SK-N-SH (cell line): ENCODE results near the gene CHCHD3. TPM values are rescaled to one million over a fixed set of nuclear protein-coding genes. Genes with fewer than 3 reads are reported as not detected.

Source experiments
- CTCF ChIA-PET: fragments of 300-600, 350-600 bp; formaldehyde crosslinking; extraction: SDS; loops from one replicate; lab custom pipeline; 2021; lab: Yijun Ruan, JAX
- POLR2A ChIA-PET: fragments of 350-600 bp; sonication (Branson Sonifier 250); formaldehyde crosslinking; extraction: SDS; loops from one replicate; lab custom pipeline; 2020; ENCODE audit warnings: antibody characterized with exemption, inconsistent platforms; lab: Yijun Ruan, JAX
- DNase-seq: peaks from one replicate; pipeline ENCODE4 v3.0.0; 2012
- H2AFZ ChIP-seq: fragments of 200-600 bp; sonication (generic); 2 replicates; pipeline ENCODE4 v1.8.1; 2016; ENCODE audit warnings: antibody characterized with exemption, mild to moderate bottlenecking, low read depth
- H3F3A ChIP-seq: fragments of 200-600 bp; sonication (generic); replicated peaks from 2 replicates; pipeline ENCODE3; 2016; ENCODE audit warnings: antibody characterized with exemption, mild to moderate bottlenecking; ENCODE audit not compliant: insufficient read depth
- H3K27ac ChIP-seq, 2 experiments: fragments of 200-500 bp in 1 of 2; fragments of 200-600 bp in 1 of 2; sonication (Bioruptor generic) in 1 of 2; sonication (generic), shearing (Covaris generic) in 1 of 2; 2 replicates each; pipeline versions ENCODE4 v1.5.1 to v1.6.1; 2014 to 2016; ENCODE audit warnings: low read depth in 2 of 2, inconsistent platforms in 1 of 2, low read length in 1 of 2, mild to moderate bottlenecking in 1 of 2, mixed read lengths in 1 of 2
- H3K27me3 ChIP-seq: fragments of 200-600 bp; sonication (generic), shearing (Covaris generic); 2 replicates; pipeline ENCODE4 v1.6.1; 2016; ENCODE audit warnings: mixed run types; ENCODE audit not compliant: insufficient read depth
- H3K36me3 ChIP-seq, 2 experiments: fragments of 200-500 bp in 1 of 2; fragments of 200-600 bp in 1 of 2; sonication (Bioruptor generic) in 1 of 2; sonication (generic) in 1 of 2; replicated peaks in 1 of 2; 2 replicates each; pipeline versions ENCODE3 to v1.5.1; 2014 to 2016; ENCODE audit warnings: low read length in 1 of 2, mild to moderate bottlenecking in 1 of 2; ENCODE audit not compliant: insufficient read depth in 2 of 2, control insufficient read depth in 1 of 2
- H3K4me1 ChIP-seq, 2 experiments: fragments of 200-500 bp in 1 of 2; fragments of 200-600 bp in 1 of 2; sonication (Bioruptor generic) in 1 of 2; sonication (generic), shearing (Covaris generic) in 1 of 2; 2 replicates each; pipeline versions ENCODE4 v1.5.1 to v1.6.1; 2014 to 2016; ENCODE audit warnings: low read depth in 1 of 2, low read length in 1 of 2, mixed run types in 1 of 2; ENCODE audit not compliant: insufficient read depth in 2 of 2, control insufficient read depth in 1 of 2
- H3K4me2 ChIP-seq: fragments of 200-600 bp; sonication (generic), shearing (Covaris generic); 2 replicates; pipeline ENCODE4 v1.6.1; 2017; ENCODE audit warnings: mixed run types
- H3K4me3 ChIP-seq, 2 experiments: fragments of 200-500 bp in 1 of 2; fragments of 200-600 bp in 1 of 2; sonication (Bioruptor generic) in 1 of 2; sonication (generic), shearing (Covaris generic) in 1 of 2; 2 replicates each; pipeline versions ENCODE4 v1.5.1 to v1.8.1; 2014 to 2016; ENCODE audit warnings: low read depth in 2 of 2, inconsistent platforms in 1 of 2, low read length in 1 of 2, mild to moderate bottlenecking in 1 of 2, mixed read lengths in 1 of 2, moderate library complexity in 1 of 2
- H3K79me2 ChIP-seq: fragments of 200-600 bp; sonication (generic); 2 replicates; pipeline ENCODE4 v1.8.1; 2017; ENCODE audit warnings: mild to moderate bottlenecking; ENCODE audit not compliant: insufficient read depth
- H3K9ac ChIP-seq: fragments of 200-600 bp; sonication (generic); 2 replicates; pipeline ENCODE4 v1.6.1; 2017; ENCODE audit warnings: mixed run types
- H3K9me2 ChIP-seq: fragments of 200-600 bp; sonication (generic); 2 replicates; pipeline ENCODE4 v1.6.1; 2017; ENCODE audit warnings: mixed run types
- H3K9me3 ChIP-seq: fragments of 200-600 bp; sonication (generic); 2 replicates; pipeline ENCODE4 v1.6.1; 2017; ENCODE audit warnings: mixed run types, mild to moderate bottlenecking, moderate library complexity
- H4K20me1 ChIP-seq: fragments of 200-600 bp; sonication (generic); 2 replicates; pipeline ENCODE4 v1.6.1; 2017; ENCODE audit warnings: mild to moderate bottlenecking, mixed run types; ENCODE audit not compliant: insufficient read depth
- CHD2 ChIP-seq: fragments of 150-350 bp; IDR thresholded peaks from 2 replicates; pipeline ENCODE4 v1.6.1; 2018; ENCODE audit warnings: low read length; ENCODE audit not compliant: partially characterized antibody
- EP300 ChIP-seq, 2 experiments: IDR thresholded peaks; 2 replicates each; pipeline versions ENCODE4 v1.4.0 to v1.6.1; 2012; ENCODE audit warnings: borderline replicate concordance in 1 of 2, low read depth in 1 of 2, low read length in 1 of 2
- MAX ChIP-seq: IDR thresholded peaks from 2 replicates; pipeline ENCODE4 v1.4.0; 2012; ENCODE audit warnings: low read depth
- NFIC ChIP-seq: IDR thresholded peaks from 2 replicates; pipeline ENCODE4 v1.4.0; 2012; ENCODE audit warnings: borderline replicate concordance
- PBX3 ChIP-seq: IDR thresholded peaks from 2 replicates; pipeline ENCODE4; 2012
- RCOR1 ChIP-seq: fragments of 150-350 bp; IDR thresholded peaks from 2 replicates; pipeline ENCODE4 v1.6.1; 2017; ENCODE audit warnings: antibody characterized with exemption, low read length
- TCF12 ChIP-seq: IDR thresholded peaks from 2 replicates; pipeline ENCODE4 v1.4.0; 2012
- USF2 ChIP-seq: fragments of 150-350 bp; IDR thresholded peaks from 2 replicates; pipeline ENCODE4 v1.6.1; 2017; ENCODE audit warnings: antibody characterized with exemption, low read length, low read depth, borderline replicate concordance
- WGBS: methylation state at CpG from one replicate; pipeline ENCODE4 v1.1.6; 2017; ENCODE audit warnings: low lambda C conversion rate; 5-methylcytosine and 5-hydroxymethylcytosine counted together
- polyA plus RNA-seq, 3 experiments: library from polyadenylated mRNA; depleted of rRNA; stranded (reverse); fragments of >200 nt; gene quantifications; 2 replicates each; pipeline ENCODE4 v1.2.3, GENCODE V29; 2012

The CHCHD3 gene
- polyA plus RNA-seq, 1 of the 3 experiments (the other 2 are of a cell fraction), result 97.1 TPM

GRCh38 chr7:133095119-133095671 is 13.3 kb upstream of the CHCHD3 start:
- ChIA-PET POLR2A (no interaction called here), CTCF (interaction anchor here (0.8 kb wide), 1 partner anchor 20 kb away, joined by 3 read pairs; no protein-coding TSS in a partner anchor)
- Histone ChIP-seq H2AFZ (no peak overlapping the region), H3K79me2 (no peaks in the 10 kb centered on the region), H3F3A (no peaks in the 10 kb centered on the region), H3K27ac (no peak overlapping the region), H3K27me3 (no peaks in the 10 kb centered on the region), H3K4me3 (no peak overlapping the region), H3K4me2 (no peak overlapping the region), H4K20me1 (no peaks in the 10 kb centered on the region), H3K9ac (no peak overlapping the region), H3K36me3 (no peaks in the 10 kb centered on the region), H3K9me3 (no peaks in the 10 kb centered on the region), H3K9me2 (no peaks in the 10 kb centered on the region), H3K4me1 (peaks cover 0 to 6% of the 10 kb centered on the region in 2 experiments; a peak in 1 of 4 replicates)
- WGBS, result 62% methylated on average over 7 of the region's 7 CpGs
- DNase-seq, result no peak
- no peak for TF ChIP-seq CHD2
- TF ChIP-seq EP300 (IDR thresholded peaks at IDR 0.05; ENCODE audit: borderline replicate concordance in 1 of 2, low read depth in 1 of 2, low read length in 1 of 2), result no peak
- TF ChIP-seq TCF12, result no peak
- TF ChIP-seq RCOR1, result no peak

- CTCF ChIA-PET, result interaction anchor here (0.9 kb wide), 1 partner anchor 13 kb away, joined by 3 read pairs; no protein-coding TSS in a partner anchor
- WGBS, result 85% methylated on average over 3 of the region's 3 CpGs
- H4K20me1 ChIP-seq, result no peaks in the 10 kb centered on the region
- H3K36me3 ChIP-seq, result no peaks in the 10 kb centered on the region
- H3K4me1 ChIP-seq, result no peaks in the 10 kb centered on the region
- POLR2A ChIA-PET, result no interaction called here
- DNase-seq, result no peak
- H3K4me2 ChIP-seq, result no peak overlapping the region
- H3K27ac ChIP-seq, result no peak overlapping the region
- TF ChIP-seq NFIC (no peak), USF2 (no peak), PBX3 (no peak), MAX (no peak)
- TF ChIP-seq, all 33 proteins: peak for 0
- no peaks in the 10 kb centered on the region for H3K27me3 ChIP-seq
- H3K79me2 ChIP-seq, result no peaks in the 10 kb centered on the region
- H2AFZ ChIP-seq, result no peak overlapping the region
- H3K9me3 ChIP-seq, result no peaks in the 10 kb centered on the region
- H3K9me2 ChIP-seq, result no peaks in the 10 kb centered on the region
- H3K4me3 ChIP-seq, result no peak overlapping the region
- no peak overlapping the region for H3K9ac ChIP-seq
- H3F3A ChIP-seq, result no peaks in the 10 kb centered on the region
These were observed 10.1 kb upstream of the CHCHD3 start for GRCh38 chr7:133091943-133092464.
